Head of caudate nucleus (tissue), 42 donors: Measurements from ENCODE around the gene SIK3.
"Not testable (repeated sequence)": the region's sequence is repeated elsewhere in the genome, so short reads cannot be mapped to it uniquely, and the experiment has no call there.

ENCODE experiments used
- DNase-seq, 42 donors: peaks; one replicate each; pipeline versions ENCODE4 v3.0.0 to v3.0.0-alpha.2; 2020 to 2021; ENCODE audit warnings: mixed read lengths in 7 of 42
- intact Hi-C: fragments of 100-400 bp; cut with DNase I; formaldehyde crosslinking; loops from one replicate; pipeline ENCODE4 v1.15.0; 2022

Gene SIK3

GRCh38 chr11:117059611-117060148, 38.5 kb downstream of the SIK3 start:
- intact Hi-C loops, result no loop called here
- DNase-seq, result no peak

- intact Hi-C loops, result no loop called here
- DNase-seq, result peak in 14 of 42 donors; percentile 27 to 82 (median 52)
Observed at GRCh38 chr11:117058761-117059261, 39.4 kb downstream of the SIK3 start.

GRCh38 chr11:117057727-117058126, 40.5 kb downstream of the SIK3 start:
- DNase-seq, result no peak
- intact Hi-C loops, result no loop called here

- no peak for DNase-seq
Observed at GRCh38 chr11:117057317-117057716, 40.9 kb downstream of the SIK3 start.

GRCh38 chr11:117055469-117055868, 42.8 kb downstream of the SIK3 start:
- intact Hi-C loops, result no loop called here
- no peak for DNase-seq

More at GRCh38 chr11:117057317-117057716, 40.9 kb downstream of the SIK3 start:
- intact Hi-C loops, result no loop called here

- intact Hi-C loops, result no loop called here
Observed at GRCh38 chr11:117054382-117054781, 43.8 kb downstream of the SIK3 start.

GRCh38 chr11:117052196-117053149, 45.8 kb downstream of the SIK3 start:
- DNase-seq, result no peak
- intact Hi-C loops, result no loop called here

More at GRCh38 chr11:117054382-117054781, 43.8 kb downstream of the SIK3 start:
- DNase-seq, result no peak

- intact Hi-C loops, DNase-seq: not testable (repeated sequence)
Observed at GRCh38 chr11:117050121-117050520, 48.1 kb downstream of the SIK3 start.

- not testable (repeated sequence) for DNase-seq
- intact Hi-C loops, result loop anchor here (10.0 kb wide), 1 partner anchor 48 kb away; the partner anchor contains the start of gene SIK3
Observed at GRCh38 chr11:117046627-117047026, 51.6 kb downstream of the SIK3 start.

GRCh38 chr11:117045956-117046355, 52.3 kb downstream of the SIK3 start:
- peak in 20 of 42 donors; percentile 28 to 84 (median 56) for DNase-seq
- intact Hi-C loops, result loop anchor here (10.0 kb wide), 1 partner anchor 49 kb away; the partner anchor contains the start of gene SIK3

- intact Hi-C loops, result loop anchor here (10.0 kb wide), 1 partner anchor 50 kb away; the partner anchor contains the start of gene SIK3
- DNase-seq, result no peak
Observed at GRCh38 chr11:117045196-117045595, 53.0 kb downstream of the SIK3 start.

- no peak for DNase-seq
- intact Hi-C loops, result loop anchor here (10.0 kb wide), 1 partner anchor 50 kb away; the partner anchor contains the start of gene SIK3
Observed at GRCh38 chr11:117044287-117045035, 53.8 kb downstream of the SIK3 start.

- intact Hi-C loops, result loop anchor here (10.0 kb wide), 1 partner anchor 52 kb away; the partner anchor contains the start of gene SIK3
Observed at GRCh38 chr11:117042689-117043088, 55.5 kb downstream of the SIK3 start.

GRCh38 chr11:117039900-117040299, 58.3 kb downstream of the SIK3 start:
- DNase-seq, result peak in 1 of 42 donors; percentile 16
- intact Hi-C loops, result loop anchor here (10.0 kb wide), 1 partner anchor 55 kb away; the partner anchor contains the start of gene SIK3

More at GRCh38 chr11:117042689-117043088, 55.5 kb downstream of the SIK3 start:
- no peak for DNase-seq

- intact Hi-C loops, result no loop called here
- no peak for DNase-seq
Observed at GRCh38 chr11:117039270-117039669, 59.0 kb downstream of the SIK3 start.

- DNase-seq, result no peak
- intact Hi-C loops, result no loop called here
Observed at GRCh38 chr11:117037975-117038350, 60.3 kb downstream of the SIK3 start.

GRCh38 chr11:117037279-117037974, 60.8 kb downstream of the SIK3 start:
- DNase-seq, result no peak
- intact Hi-C loops, result no loop called here

- intact Hi-C loops, result no loop called here
- no peak for DNase-seq
Observed at GRCh38 chr11:117034901-117035300, 63.3 kb downstream of the SIK3 start.
